ENCODE data around the gene XRCC3. TPM values are rescaled to one million over a fixed set of nuclear protein-coding genes. Genes with fewer than 3 reads are reported as not detected.

The XRCC3 gene
- total and polyA plus RNA-seq, 2 of the 8 experiments (the other 6 are each of a cell fraction or from before 2014, with no cell fraction given) = 36.9 to 41.8 TPM

DNA sequence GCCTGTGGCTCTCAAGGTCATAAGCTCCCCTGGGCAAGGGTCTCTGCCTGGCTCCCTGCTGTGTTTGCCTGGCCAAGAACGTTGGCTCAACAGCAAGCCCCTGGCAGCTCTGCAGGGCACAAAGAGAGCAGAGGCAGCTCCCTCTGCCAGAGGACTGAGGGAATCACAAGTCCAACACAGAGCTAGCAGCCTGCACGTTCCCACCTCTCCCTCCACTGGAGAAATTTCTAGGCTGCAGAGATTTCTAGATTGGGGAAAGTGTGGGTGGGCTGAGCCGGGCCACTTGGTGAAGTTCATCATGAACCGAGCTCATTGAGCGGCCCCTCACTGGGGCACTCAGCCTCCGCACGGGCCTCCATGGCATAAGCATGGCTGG is 20.2 kb upstream of the XRCC3 start (continued):
- TF ChIP-seq, protein P1, sequence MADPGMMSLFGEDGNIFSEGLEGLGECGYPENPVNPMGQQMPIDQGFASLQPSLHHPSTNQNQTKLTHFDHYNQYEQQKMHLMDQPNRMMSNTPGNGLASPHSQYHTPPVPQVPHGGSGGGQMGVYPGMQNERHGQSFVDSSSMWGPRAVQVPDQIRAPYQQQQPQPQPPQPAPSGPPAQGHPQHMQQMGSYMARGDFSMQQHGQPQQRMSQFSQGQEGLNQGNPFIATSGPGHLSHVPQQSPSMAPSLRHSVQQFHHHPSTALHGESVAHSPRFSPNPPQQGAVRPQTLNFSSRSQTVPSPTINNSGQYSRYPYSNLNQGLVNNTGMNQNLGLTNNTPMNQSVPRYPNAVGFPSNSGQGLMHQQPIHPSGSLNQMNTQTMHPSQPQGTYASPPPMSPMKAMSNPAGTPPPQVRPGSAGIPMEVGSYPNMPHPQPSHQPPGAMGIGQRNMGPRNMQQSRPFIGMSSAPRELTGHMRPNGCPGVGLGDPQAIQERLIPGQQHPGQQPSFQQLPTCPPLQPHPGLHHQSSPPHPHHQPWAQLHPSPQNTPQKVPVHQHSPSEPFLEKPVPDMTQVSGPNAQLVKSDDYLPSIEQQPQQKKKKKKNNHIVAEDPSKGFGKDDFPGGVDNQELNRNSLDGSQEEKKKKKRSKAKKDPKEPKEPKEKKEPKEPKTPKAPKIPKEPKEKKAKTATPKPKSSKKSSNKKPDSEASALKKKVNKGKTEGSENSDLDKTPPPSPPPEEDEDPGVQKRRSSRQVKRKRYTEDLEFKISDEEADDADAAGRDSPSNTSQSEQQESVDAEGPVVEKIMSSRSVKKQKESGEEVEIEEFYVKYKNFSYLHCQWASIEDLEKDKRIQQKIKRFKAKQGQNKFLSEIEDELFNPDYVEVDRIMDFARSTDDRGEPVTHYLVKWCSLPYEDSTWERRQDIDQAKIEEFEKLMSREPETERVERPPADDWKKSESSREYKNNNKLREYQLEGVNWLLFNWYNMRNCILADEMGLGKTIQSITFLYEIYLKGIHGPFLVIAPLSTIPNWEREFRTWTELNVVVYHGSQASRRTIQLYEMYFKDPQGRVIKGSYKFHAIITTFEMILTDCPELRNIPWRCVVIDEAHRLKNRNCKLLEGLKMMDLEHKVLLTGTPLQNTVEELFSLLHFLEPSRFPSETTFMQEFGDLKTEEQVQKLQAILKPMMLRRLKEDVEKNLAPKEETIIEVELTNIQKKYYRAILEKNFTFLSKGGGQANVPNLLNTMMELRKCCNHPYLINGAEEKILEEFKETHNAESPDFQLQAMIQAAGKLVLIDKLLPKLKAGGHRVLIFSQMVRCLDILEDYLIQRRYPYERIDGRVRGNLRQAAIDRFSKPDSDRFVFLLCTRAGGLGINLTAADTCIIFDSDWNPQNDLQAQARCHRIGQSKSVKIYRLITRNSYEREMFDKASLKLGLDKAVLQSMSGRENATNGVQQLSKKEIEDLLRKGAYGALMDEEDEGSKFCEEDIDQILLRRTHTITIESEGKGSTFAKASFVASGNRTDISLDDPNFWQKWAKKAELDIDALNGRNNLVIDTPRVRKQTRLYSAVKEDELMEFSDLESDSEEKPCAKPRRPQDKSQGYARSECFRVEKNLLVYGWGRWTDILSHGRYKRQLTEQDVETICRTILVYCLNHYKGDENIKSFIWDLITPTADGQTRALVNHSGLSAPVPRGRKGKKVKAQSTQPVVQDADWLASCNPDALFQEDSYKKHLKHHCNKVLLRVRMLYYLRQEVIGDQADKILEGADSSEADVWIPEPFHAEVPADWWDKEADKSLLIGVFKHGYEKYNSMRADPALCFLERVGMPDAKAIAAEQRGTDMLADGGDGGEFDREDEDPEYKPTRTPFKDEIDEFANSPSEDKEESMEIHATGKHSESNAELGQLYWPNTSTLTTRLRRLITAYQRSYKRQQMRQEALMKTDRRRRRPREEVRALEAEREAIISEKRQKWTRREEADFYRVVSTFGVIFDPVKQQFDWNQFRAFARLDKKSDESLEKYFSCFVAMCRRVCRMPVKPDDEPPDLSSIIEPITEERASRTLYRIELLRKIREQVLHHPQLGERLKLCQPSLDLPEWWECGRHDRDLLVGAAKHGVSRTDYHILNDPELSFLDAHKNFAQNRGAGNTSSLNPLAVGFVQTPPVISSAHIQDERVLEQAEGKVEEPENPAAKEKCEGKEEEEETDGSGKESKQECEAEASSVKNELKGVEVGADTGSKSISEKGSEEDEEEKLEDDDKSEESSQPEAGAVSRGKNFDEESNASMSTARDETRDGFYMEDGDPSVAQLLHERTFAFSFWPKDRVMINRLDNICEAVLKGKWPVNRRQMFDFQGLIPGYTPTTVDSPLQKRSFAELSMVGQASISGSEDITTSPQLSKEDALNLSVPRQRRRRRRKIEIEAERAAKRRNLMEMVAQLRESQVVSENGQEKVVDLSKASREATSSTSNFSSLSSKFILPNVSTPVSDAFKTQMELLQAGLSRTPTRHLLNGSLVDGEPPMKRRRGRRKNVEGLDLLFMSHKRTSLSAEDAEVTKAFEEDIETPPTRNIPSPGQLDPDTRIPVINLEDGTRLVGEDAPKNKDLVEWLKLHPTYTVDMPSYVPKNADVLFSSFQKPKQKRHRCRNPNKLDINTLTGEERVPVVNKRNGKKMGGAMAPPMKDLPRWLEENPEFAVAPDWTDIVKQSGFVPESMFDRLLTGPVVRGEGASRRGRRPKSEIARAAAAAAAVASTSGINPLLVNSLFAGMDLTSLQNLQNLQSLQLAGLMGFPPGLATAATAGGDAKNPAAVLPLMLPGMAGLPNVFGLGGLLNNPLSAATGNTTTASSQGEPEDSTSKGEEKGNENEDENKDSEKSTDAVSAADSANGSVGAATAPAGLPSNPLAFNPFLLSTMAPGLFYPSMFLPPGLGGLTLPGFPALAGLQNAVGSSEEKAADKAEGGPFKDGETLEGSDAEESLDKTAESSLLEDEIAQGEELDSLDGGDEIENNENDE (IDR thresholded peaks at IDR 0.05; ENCODE audit: insufficient replicate concordance, low read length) = no peak
- TF ChIP-seq SP1 (IDR thresholded peaks at IDR 0.05; ENCODE audit: low read depth, low read length) (no peak), RAD21 (IDR thresholded peaks at IDR 0.05 in 1 of 2, conservative IDR thresholded peaks at IDR 0.05 in 1 of 2; ENCODE audit: low read depth in 2 of 2, low read length in 2 of 2) (no peak), NANOG (IDR thresholded peaks at IDR 0.05; ENCODE audit: insufficient read depth, low read depth, low read length, poor library complexity, severe bottlenecking) (no peak)
- TF ChIP-seq, protein P2, sequence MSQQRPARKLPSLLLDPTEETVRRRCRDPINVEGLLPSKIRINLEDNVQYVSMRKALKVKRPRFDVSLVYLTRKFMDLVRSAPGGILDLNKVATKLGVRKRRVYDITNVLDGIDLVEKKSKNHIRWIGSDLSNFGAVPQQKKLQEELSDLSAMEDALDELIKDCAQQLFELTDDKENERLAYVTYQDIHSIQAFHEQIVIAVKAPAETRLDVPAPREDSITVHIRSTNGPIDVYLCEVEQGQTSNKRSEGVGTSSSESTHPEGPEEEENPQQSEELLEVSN (IDR thresholded peaks at IDR 0.05) = no peak

Data from H1 (cell line).